ENCODE data around the gene SOX6.

Gene SOX6

DNA sequence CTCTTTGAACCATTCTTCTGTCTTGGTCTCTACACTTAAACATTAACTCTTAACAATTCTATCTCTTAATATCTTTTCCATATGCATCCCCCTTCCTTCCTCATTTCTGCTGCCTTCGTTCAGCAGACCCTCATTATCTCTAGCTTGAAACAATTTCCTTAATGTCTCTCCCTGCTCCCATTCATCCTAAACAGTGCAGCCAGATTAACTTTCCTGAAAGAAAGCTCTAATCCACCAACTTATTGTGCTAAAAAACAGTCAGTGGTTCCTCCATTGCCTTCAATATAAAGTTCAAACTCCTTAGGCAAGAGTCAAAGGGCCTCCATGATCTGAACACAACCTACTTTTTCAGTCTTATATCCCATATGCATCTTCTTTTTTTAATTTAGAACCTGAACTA is 42.5 kb downstream of the SOX6 start:
- no peak for FAIRE-seq

DNA sequence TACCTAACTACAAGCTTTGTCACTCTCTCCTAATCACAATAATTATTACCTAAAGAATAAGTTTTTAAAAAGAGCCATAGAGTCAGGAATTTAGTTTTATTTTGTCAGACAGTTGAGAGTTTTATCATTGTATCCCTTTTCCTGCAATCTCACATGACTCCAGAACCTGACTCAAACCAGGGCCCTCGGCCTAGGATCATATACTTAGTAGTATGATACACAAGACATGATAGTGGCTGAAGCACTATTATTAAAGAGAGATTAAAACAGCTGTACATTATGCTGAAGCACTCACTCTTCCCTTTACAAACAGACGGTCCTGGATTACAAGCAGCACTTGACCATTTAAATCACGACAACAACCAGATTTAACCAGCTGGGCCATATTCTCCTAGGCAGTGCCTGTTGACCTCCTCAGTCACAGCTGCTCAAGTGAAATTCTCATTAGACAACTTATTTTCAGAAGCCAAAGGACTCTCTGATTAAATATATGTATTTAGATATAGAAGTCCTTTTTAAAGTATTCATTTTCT is 44.0 kb downstream of the SOX6 start:
- no peak for FAIRE-seq

DNA sequence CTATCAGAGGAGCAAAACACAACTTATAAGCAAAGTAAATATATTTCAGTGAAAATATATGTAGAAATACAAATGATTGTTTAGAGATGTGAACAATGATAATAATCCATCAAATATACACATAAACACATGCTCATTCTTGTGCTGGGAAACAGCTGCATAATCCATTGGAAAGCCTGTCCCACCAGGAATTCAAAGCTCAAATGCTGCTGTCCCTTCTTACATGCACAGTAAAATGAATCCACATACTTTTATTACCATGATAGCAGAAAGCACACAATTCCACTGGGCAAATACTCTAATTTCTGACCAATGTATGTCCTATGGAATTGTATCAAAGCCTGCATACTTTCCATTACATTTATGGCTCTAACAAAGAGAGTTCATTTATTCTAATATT is 44.5 kb downstream of the SOX6 start:
- FAIRE-seq: no peak

DNA sequence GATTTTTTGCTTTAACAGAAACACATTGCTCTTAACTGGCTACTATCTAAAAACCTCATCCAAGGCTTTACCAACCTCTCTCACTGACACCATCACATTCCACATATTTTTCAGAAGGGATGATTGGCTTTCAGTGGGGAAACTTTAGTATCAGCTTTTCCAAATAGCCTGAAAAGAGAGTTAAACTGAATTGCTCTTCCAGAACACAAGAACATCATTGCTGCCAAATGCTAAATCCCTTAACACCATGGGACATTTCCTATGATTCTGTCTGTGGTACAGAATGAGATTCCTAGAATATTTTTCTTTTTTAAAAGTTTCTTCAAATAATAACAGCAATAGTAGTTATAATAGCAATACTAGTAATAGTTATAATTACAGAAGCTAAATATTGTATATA is 45.4 kb downstream of the SOX6 start:
- no peak for FAIRE-seq

DNA sequence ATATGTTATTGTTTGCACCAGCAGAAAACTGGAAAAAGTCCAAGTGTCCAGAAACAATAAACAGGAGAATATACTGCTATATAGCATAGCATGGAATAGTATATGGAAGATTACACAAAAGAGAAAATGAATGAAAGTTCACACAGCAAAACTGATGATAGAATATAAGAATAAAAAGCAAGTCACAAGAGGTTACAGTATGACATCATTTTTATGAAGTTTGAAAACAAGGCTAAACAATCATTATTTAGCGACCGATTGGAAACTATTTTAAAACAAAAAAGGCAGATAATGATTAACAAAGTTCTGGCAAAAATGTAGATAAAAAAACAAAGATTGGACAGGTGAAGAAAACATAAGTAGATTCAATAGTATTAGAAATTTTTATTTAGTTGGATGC is 47.1 kb downstream of the SOX6 start:
- FAIRE-seq: no peak

DNA sequence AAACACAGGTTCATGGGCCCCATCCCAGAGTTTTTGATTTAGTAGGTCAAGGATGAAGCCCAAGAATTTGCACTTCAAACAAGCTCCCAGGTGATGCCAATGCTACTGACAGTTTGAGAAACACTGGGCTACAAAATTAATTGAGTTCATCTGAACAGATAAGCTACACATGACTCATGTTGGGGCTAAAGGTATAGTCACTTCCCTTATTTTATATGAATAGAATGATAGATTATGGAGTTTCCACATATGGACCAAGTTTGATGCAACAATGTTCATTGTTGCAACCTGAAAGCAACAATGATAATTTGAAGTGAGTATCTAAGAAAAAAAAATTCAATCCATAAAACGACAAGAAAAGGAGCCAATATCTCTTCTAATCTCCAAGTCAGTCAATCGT is 54.9 kb downstream of the SOX6 start:
- FAIRE-seq: no peak

DNA sequence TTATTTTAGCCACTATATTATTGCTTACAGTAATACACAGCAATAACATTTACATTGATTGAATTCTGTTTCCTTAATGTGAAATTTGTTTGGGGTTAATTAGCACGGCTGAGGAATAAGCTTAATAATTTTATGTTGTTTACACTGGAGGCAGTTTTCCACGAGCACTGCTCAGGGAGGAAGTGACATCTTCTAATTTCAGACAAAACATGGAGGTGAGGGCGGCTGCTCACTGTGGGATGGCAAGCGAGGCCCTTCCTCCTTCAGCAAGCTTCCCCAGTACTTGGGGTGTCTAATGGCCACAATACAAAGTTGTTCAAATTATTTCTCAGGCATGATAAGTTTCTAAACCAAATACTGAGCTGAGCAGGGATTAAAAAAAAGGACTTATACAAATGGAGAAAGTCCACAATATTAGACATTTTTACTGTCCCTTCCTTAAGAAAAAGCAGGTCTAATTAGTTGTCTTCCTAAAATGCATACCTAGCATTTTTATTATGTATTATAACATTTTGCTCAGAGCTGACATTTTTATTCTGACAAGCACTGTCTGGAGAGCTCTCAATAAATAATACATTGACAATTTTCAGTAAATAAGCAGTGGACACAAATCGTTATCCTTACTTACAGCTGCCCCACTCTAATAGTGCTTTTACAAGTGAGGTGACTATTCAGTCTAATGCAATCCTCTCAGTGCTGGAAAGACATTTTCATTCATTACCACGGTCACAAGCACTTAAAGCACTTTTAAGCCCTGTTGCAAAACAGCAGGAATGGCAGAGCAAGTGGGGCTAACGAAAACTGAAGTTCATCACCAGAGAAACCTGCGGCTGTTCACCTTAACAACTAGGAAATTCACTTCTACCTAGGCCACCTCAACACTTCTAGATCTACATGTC is 56.2 kb downstream of the SOX6 start:
- FAIRE-seq: no peak

DNA sequence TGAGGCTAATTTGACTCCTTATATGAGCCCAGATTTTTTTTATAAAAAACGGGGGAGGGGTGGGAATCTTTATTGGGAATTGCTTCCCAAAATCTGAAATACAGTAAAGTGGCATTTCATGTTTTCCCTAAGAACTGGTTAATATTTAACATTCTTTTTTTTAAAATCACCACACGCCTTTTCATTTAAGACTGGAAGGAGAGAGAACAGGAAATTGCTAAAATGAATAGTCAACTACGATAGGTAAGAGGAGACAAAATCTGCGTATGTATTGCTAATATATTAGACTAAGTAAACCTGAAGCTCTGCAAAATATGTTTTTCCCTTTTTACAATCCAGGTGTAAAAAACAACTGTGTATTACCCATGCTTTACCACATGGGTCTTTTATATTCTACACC is 57.0 kb downstream of the SOX6 start:
- FAIRE-seq: no peak

DNA sequence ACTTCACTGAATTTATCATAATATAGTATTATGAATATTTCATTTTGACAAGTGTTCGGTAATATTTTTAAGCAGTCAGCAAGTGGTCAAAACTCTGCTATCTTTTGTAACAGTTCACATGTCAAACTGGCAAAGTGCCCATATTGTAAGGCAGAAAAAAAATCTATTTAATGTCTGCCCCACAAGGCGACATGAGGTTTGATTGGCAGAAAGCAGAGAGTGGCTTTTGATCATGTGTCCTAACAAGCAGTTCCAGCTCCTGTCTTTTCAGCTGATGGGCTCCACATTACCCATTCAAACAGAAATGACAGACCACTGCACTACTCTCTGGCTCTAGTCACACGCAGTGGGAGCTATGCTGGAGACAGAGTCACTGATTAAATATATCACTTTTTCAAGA is 59.0 kb downstream of the SOX6 start:
- FAIRE-seq: no peak

DNA sequence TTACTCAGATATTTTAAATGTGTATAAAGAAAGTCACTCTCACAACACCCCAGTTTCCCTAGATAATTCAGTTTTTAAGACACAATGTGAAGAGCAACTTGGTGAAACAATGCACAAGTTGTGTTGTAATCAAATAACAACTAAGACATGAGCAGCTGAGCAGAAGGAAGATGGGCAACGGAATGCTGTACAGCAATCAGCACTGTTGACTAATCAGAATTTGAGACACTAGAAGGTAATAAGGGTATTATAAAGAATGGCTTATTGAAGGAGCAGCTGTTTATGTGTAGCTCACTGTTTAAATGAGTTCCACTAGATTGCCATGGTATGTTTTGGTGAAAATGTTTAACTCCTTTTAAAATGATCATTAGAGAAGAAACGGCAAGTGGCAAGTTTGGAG is 60.1 kb downstream of the SOX6 start:
- FAIRE-seq: no peak

DNA sequence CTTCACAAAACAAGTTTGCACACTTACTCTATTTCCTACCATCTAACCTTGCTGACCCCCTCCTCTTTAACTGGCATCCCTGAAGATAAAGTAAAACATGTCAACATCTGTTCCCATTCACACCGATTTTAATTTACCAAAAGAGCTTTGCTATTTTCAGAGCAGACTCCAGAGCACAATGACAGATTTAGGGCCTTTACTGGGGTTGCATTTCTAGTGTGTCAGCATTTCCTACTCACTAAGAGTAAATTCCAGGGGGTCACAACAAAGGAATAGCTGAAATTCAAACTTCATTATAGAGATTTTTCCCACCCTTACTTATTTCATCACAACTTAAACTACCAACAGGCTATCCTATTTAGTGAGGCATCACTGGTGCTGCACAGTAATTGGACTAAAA is 60.8 kb downstream of the SOX6 start:
- FAIRE-seq: no peak

DNA sequence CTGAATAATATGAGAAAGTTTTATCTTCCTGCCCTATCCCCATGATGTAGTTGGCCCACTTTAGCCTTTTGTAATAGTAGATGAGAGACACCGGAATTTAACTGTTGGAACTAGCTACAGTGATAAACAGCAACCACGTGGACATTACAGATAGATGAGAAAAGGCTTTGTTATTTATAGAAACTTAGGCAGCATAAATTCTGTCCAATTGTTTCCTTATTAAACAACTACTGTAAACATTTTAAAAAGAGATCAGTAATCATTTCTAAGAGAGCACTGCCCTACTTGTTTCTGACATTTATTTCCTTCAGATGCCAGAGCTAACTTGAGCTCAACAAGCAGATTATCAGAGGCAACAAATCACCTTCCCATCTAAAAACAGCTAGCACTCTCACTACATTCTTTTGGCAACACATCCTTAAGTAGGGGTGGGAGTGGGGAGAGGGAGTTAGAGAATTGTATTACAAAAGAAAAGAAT is 63.1 kb downstream of the SOX6 start:
- FAIRE-seq: no peak

DNA sequence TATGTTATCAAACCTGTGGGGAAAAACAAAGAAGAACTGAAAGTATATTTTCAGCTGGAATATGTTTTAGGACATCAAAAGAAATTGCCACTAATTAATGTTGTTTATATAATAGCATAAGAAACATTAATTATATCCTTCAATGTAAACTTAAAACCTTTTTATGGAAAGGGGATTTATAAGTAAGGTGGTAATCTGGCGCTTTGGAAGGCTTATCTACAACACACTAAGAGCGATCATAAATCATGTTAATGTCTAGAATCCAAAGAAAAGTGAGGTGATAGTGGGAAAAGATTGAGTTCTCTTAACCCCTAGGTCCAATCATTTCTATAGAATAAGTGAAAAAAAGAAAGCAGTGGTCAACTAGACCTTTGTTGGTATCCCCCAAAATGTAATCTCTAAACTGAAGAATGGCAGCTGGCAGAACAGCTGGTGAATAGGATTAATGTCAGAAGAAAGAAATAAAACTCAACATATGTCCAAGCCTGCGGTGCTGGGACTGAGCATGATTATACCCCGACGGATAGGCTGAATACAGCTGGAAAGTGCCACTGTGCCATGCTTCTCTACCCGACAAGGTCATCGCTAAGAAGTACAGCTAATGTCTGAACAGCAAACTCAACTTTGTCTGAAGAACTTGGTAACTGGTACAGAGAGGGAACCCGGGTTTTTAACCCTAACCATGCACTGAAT is 64.0 kb downstream of the SOX6 start:
- no peak for FAIRE-seq

DNA sequence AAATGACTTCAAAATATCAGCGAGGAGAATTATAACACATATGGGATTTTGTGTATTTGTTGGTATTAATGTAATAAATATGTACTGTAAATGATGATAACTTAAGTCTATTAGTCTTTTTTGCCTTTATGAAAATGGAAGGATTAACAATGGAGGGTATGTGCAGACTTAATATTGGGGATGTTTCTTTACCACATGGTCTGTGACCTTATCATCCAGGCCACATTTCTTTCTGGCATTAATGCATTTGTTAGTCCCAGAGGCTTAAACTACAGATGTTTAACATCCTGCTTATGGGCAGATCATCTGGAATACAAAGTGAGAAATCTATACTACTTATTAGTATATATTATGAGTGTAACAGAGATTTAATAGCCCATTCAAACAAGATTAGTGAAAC is 64.6 kb downstream of the SOX6 start:
- no peak for FAIRE-seq

DNA sequence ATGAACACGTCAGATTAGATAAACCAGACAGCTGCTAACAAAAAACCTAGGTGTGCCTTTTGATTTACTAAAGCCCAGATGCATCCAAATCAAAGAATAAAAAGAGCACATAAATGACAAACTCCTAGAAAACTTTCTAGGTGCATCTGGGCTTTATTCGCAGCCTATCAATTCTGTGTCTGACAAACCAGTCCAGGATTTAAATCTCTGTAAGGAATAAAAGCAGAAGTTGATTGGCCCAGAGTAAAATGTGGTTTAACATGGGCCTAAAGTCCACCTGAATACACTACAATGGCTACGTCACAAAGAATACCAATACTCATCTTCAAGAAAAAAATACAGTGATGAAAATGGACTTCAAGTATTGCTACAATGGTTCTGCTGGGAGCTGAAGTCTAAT is 66.8 kb downstream of the SOX6 start:
- no peak for FAIRE-seq

DNA sequence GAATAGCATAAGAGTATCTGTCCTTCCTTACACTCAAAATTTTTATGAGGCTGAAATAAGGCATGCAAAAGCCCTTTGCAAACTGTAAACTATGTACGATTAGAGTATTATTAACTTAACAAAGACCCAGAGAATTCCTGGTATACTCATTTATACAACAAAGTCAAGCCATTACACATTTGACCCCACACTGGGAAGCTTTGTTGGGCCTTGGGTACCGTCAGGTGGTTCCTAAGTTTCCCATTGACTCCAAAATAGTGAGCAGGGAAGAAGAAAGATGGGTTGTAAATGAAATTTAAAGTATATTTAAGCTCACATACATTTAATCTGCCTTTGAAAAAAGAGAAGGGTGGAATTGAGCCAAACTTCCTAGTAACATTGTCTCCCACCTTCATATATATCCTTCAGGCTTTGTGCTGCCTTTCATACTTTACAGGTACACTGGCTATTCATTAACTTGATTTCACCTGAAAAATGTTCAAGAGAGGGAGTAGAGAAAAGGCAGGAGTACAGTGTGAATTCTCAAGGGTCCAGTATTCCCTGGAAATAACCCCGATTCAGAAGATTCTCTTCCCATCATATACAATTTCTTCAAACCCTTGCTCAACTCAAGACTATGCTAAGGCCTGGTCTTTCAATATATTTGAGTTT is 68.6 kb downstream of the SOX6 start:
- no peak for FAIRE-seq

DNA sequence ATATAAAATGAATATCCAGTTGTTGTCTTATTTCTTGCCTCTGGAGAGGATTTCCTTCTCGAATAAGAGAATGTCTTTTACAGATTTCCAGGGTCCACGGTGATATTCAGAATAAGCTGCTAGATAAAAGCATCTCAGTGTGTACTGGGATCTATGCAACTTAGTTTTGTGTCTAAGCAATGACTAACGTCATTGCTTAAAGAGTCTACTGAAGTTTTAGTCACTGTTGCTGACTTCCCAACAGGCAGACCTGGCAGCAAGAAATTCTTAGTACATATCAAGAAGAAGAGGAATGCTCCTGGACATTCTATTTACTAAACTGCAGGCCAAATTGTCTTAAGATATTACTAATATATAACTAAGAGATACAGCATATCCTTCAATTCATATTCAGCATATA is 70.3 kb downstream of the SOX6 start:
- no peak for FAIRE-seq

DNA sequence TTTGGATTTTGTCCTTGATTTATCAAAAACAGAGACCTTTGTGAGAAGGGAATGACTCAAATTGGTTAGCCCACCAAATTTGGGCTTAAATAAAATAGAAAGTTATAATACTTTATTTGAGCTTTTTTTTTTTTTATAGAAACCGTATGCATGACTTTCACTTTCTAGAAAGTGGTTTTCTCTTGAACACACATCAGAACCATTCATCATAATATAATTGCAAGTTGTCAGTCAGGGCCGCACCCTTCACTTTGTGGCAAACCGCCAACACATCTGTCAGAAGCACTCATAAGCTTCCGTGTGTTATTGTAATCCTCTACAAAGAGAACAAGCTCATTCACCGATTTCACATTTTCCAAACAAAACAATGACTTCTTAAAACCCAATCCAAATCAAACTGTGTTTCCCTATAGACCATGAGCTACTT is 76.1 kb downstream of the SOX6 start:
- FAIRE-seq: no peak

DNA sequence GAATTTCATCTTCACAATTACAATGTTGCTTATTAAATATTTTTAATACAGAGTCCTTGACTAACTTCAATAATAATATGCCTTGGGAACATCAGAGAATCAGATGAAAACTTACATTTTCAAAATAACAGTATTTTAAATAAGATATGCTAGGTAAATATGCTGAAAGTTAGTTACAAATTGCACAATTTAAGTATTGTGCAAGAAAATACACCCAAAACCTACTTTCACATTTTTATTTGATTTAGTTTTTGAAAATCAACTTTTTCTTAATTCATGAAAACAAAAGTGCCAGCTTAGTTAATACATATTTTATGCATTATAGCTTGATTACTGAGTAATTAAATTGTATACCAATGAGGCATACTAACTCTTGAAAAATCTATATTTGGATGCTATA is 76.8 kb downstream of the SOX6 start:
- no peak for FAIRE-seq

DNA sequence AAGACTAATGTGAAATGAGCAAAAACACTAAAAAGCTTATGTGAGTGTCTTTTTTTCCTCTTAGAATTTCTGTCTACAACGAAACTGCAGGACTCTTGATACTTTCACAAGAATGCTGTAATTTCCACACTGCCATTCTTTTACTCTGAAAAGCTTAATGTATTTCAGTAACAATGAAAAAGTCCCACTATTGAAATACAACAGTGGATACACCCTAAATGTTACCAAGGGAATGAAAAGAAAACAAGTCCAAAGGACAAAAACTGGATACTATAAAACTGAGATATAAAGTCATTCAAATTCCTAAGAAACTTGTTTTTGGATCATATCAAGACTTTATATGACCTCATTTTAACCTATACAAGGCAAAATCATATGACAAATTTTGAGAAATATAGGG is 77.4 kb downstream of the SOX6 start:
- no peak for FAIRE-seq

DNA sequence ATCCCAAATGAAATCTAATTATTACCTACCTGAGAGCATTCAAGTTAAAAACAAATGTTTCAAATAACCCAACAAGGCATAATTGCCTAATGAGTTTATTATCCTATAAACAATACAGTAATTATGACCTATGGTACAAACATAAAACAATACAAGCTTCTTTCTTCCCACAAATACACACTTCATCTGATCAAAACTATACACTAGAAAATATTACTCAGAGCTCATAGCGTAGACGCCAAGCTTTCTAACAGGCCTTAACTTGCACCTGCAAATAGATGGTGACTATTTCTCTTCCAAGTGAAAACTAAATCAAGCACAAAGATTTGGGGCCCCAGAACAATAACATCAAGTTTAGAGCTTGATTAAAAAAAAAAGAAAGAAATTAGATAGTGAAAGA is 78.1 kb downstream of the SOX6 start:
- FAIRE-seq: no peak

DNA sequence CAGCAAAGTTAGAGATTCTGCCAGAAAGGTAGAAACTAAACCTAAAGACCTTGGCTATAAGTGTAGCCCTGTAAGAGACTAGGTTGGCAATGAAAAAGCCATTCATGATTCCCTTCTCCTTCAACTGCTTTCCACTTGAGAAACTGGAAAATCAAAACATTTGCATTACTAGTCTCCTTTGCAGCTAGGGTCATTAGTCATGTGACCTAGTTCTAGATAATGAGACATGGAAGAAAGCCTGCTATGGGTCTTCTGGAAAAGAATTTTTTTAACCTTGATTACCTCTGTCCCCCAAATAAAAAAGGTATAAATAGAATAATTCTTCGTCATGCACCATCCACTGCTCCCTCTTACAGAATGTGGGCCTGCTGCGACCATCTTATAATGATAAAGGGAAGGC is 80.1 kb downstream of the SOX6 start:
- no peak for FAIRE-seq

DNA sequence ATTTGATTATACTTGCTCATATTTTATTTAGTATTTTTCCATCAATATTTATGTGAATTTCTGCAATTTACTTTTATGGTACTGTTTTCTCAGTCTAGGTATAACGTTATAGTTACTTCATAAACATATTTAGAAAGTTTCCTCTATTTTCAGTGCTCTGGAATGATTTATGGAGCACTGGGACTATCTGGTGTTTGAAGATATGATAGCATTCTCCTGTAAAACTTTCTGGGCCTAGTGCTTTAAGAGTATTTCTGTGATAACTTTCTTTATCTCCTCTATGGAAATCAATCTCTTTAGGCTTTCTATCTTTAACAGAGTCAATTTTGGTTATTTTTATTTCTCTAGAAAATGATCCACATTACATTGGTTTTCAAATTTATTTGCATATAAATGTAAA is 85.1 kb downstream of the SOX6 start:
- FAIRE-seq: no peak

DNA sequence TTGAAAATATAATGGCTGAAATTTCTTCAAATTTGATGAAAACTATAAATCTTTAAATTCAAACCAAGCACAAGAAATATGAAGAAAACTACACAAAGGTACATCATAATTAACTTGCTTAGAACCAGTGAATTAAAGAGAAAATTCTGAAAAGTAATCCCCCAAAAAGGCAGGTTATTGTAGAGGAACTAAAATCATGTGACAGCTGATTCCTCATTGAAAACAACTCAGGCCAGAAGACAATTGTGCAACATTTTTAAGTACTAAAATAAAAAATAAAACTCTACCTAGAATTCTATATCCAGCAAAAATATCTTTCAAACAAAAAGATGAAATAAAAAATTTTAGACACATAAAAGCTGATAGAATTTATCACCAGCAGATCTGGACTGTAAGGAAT is 90.3 kb downstream of the SOX6 start:
- FAIRE-seq: no peak
